H1 (cell line): ENCODE results near the gene CYYR1.

Experiments
- ASH2L ChIP-seq: fragments of 200-600, 300-600 bp; sonication (generic); IDR thresholded peaks from one replicate; pipeline ENCODE4 v1.7.1; 2017; ENCODE audit warnings: low read length
- ATF3 ChIP-seq: IDR thresholded peaks from 2 replicates; pipeline ENCODE4 v1.6.1; 2011; ENCODE audit warnings: low read depth, mild to moderate bottlenecking, low read length; ENCODE audit not compliant: insufficient read depth
- CTCF ChIP-seq, 3 experiments: IDR thresholded peaks; 1 replicate in 2 of 3; 2 replicates in 1 of 3; pipeline versions ENCODE4 v1.5.1 to v1.6.1; 2011; ENCODE audit warnings: low read length in 3 of 3, mild to moderate bottlenecking in 3 of 3, inconsistent platforms in 2 of 3, low read depth in 1 of 3, moderate library complexity in 1 of 3; ENCODE audit not compliant: insufficient read depth in 1 of 3; ENCODE audit errors: control extremely low read depth in 1 of 3
- EP300 ChIP-seq, 2 experiments: IDR thresholded peaks; 1 replicate in 1 of 2; 2 replicates in 1 of 2; pipeline ENCODE4 v1.6.1; 2011 to 2012; ENCODE audit warnings: low read depth in 2 of 2, low read length in 2 of 2, mild to moderate bottlenecking in 2 of 2, borderline replicate concordance in 1 of 2, inconsistent platforms in 1 of 2, moderate library complexity in 1 of 2
- KDM1A ChIP-seq: fragments of 200-600, 300-600 bp; sonication (generic); IDR thresholded peaks from 2 replicates; pipeline ENCODE4 v1.7.1; 2016; ENCODE audit warnings: mild to moderate bottlenecking, low read length, borderline replicate concordance
- MAX ChIP-seq: IDR thresholded peaks from 2 replicates; pipeline ENCODE4 v1.6.1; 2012; ENCODE audit warnings: inconsistent platforms
- POLR2A ChIP-seq, 2 experiments: IDR thresholded peaks; 1 replicate in 1 of 2; 2 replicates in 1 of 2; pipeline ENCODE4 v1.6.1; 2011; ENCODE audit warnings: low read depth in 2 of 2, low read length in 2 of 2, mild to moderate bottlenecking in 2 of 2; ENCODE audit errors: control extremely low read depth in 1 of 2
- TAF1 ChIP-seq: IDR thresholded peaks from 2 replicates; pipeline ENCODE4 v1.6.1; 2011; ENCODE audit warnings: mild to moderate bottlenecking, low read depth, low read length
- TAF7 ChIP-seq: optimal IDR thresholded peaks from 2 replicates; pipeline ENCODE3; 2011; ENCODE audit warnings: low read depth, mild to moderate bottlenecking, inconsistent platforms, low read length, moderate library complexity, borderline replicate concordance
- TEAD4 ChIP-seq: IDR thresholded peaks from 2 replicates; pipeline ENCODE4 v1.6.1; 2012; ENCODE audit warnings: low read depth, low read length, inconsistent platforms, mixed read lengths

- TF ChIP-seq ATF3 (no peak), TAF7 (no peak), EP300 (IDR thresholded peaks at IDR 0.05; ENCODE audit: borderline replicate concordance in 1 of 2, low read depth in 2 of 2, low read length in 2 of 2) (no peak), CTCF (IDR thresholded peaks at IDR 0.05; ENCODE audit: control extremely low read depth in 1 of 3, insufficient read depth in 1 of 3, low read depth in 1 of 3, low read length in 3 of 3) (no peak), KDM1A (no peak), POLR2A (IDR thresholded peaks at IDR 0.05; ENCODE audit: control extremely low read depth in 1 of 2, low read depth in 2 of 2, low read length in 2 of 2) (no peak), MAX (no peak), TEAD4 (no peak), TAF1 (no peak), ASH2L (no peak)
These were observed 44.2 kb downstream of the CYYR1 start for GRCh38 chr21:26528882-26529281.
